Measurements from ENCODE around the gene CACNA1C.

- TF ChIP-seq POLR2A (IDR thresholded peaks at IDR 0.05; ENCODE audit: low read depth, low read length) (no peak), POLR2AphosphoS5 (IDR thresholded peaks at IDR 0.05; ENCODE audit: low read depth, low read length) (no peak), TAF1 (IDR thresholded peaks at IDR 0.05; ENCODE audit: low read depth, low read length) (no peak)
These were observed 403.5 kb downstream of the CACNA1C start for GRCh38 chr12:2456122-2456812.

Data from GM12891 (cell line).